HG03432 (cell line): Measurements from ENCODE around the gene WWOX.
A peak's percentile ranks its signal among the peaks of the same experiment; 100 is the strongest.

Source experiments
- ATAC-seq: cut with Tn5 transposase; IDR thresholded peaks from one replicate; pipeline ENCODE4 v1.9.1; 2021; ENCODE audit warnings: mild to moderate bottlenecking, moderate library complexity; ENCODE audit not compliant: unreplicated experiment

Gene WWOX

DNA sequence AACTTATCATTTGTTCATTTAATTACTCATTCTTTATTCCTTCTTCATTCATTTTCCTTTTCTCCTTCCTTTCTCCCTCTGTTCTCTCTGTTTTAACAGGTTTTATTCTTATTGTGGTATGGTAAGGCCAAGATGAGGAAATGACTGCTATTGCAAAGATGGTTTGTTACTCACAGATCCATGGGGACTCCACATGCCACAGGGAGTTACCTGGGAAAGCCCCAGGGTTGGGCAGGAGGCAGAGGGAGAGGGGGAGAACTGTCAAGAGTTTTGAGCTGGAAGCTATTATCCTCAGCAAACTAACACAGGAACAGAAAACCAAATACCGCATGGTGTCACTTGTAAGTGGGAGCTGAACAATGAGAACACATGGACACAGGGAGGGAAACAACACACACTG lies 453.3 kb downstream of the WWOX start:
- no peak for ATAC-seq

DNA sequence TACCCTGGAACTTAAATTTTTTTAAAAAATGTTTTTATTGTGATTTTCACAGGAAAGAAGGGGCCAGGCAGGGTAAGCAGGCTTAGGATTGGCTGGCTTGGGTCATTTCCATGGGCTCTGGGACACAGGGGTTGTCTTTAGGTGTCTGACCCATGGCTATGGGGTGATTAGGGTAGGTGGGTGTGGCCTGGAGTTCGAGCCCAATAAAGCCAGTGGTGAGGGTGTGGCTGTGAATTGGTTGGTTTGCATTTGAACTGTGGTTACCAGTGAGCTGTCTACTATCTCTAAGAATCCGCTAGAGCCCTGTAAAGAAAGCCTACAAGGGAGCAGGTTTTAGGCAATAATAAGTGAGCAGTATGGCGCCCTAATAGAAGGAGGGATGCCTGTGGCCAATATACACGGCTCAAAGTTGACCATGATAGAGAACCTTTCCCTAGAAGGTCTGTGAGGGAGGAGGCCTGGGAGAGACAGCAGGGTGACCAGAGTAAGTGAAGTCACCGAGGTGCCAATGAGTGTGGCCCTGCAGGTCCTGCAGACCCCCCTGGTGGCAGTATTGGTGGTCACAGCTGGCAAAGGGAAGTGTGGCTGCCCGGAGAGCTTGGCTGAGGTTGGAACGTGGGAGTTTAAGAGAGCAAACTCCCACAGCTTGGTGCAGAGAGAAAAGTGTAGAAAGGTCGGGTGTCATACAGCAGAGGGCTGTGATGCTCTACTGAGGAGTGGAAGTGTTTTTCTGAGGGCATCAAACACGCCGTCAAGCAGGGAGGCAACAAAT lies 454.0 kb downstream of the WWOX start:
- no peak for ATAC-seq

DNA sequence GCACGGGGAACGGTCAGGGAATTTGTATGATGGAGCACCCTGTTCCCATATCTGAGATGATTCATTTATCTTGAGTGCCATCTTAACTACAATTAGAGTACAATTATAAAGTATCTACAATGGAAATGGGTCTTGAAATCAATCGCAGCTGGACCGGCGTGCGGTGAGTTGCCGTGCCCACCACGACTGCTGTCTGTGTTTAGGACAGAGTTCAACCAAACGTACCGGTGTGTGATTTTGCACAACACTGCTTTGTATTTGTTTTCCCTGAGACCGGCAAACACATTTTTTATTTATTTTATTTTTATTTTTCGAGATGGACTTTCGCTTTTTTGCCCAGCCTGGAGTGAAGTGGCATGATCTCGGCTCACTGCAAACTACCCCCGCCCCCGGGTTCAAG lies 457.0 kb downstream of the WWOX start:
- no peak for ATAC-seq

DNA sequence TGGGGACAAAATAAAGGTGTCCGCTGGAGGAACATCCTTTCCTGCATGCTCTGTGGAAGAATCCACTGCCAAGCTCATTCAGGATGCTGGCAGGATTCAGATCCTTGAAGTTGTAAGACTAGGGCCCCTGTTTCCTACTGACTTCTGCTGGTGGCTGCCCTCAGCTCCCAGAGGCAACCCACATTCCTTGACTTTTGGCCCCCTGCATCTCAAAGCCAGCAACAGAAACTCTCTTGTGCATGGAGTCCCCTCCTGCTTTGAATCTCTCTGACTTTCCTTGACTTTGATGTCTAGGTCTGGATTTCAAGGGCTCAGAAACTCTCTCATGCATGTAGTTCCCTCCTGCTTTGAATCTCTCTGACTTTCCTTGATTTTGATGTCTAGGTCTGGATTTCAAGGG lies 461.5 kb downstream of the WWOX start:
- no peak for ATAC-seq

DNA sequence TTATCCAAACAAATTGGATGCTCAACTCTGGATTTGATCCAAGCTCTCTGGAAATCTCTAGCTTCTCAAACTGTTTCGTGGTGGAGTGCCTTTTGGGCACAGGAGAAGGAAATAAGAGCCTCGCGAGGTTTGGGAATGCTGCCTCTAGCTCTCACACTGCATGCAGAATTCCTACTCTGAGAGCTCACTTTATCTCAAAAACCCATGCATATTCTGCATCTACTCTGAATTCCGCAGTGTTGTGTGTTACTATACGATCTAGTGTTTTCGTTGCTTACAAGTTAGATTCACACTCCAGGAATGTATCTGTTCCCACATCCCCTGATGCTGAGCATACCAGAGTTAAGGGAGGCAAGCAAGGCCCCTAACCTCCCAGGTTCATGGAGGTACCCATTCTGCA lies 462.7 kb downstream of the WWOX start:
- ATAC-seq = no peak

DNA sequence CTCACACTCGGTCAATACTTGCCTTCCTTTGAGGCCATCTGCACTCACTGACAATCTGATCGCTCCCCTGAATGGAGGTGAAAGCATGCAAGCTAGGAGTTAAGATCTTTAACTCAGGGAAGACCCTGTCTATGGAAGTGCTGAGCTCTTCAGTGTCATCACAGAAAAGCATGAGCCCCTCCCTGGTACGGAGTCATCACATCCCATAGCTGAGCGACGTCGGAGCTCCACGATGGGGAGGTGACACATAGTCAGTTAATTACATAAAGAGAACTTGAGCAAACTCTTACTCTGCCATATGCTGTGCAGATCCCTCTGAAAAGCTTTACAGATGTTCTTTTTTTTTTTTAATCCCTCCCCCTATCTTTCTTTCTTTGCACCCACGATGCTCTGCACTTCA lies 463.2 kb downstream of the WWOX start:
- ATAC-seq = no peak

DNA sequence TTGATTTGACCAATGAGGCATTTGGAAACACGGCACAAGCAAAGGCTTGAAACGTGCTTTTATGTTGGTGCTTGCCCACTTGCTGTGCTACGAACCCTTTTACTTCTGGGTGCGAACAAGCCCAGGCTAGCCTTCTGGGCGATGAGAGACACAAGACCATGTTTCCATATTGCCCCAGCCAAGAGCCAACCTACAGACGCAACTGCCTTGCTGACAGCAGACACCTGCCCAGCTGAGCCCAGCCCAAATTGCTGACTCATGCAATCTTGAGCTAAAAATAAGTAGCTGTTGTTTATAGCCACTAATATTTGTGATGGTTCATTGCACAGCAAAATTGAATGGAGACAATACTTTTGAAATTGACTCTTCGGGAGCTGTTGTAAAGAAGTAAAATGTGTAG lies 464.5 kb downstream of the WWOX start:
- ATAC-seq = no peak

DNA sequence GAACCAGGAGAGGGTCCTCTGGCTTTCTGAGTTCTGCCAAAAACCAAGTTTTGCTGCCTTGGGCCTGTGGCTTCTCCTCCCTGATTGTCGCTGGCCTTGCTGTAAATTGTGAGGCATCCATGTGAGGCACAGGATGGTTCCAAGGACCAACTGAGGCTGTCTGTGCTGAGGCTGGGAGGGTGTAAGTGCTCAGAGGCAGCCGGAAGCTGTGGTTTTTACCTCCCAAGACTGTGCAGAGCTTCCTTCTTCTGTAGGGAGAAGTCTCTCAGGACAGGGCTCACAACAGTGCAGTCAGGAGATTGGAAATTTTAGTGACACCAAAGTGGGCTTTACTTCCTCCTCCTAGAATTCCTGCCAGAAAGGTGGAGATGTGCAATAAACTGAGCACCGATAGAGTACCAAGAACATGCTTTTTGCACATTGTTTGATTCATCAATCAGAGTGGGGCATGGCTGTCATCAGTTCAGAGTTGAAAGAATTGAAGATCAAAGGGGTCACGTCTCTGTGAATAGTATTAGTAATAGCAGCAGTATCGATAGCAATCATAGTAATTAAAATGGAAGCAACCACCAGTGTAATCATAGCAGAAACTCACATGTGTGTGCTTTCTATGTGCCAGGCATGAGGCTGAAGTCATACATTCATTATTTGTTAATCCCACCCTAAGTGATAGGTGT lies 467.1 kb downstream of the WWOX start:
- ATAC-seq = no peak

DNA sequence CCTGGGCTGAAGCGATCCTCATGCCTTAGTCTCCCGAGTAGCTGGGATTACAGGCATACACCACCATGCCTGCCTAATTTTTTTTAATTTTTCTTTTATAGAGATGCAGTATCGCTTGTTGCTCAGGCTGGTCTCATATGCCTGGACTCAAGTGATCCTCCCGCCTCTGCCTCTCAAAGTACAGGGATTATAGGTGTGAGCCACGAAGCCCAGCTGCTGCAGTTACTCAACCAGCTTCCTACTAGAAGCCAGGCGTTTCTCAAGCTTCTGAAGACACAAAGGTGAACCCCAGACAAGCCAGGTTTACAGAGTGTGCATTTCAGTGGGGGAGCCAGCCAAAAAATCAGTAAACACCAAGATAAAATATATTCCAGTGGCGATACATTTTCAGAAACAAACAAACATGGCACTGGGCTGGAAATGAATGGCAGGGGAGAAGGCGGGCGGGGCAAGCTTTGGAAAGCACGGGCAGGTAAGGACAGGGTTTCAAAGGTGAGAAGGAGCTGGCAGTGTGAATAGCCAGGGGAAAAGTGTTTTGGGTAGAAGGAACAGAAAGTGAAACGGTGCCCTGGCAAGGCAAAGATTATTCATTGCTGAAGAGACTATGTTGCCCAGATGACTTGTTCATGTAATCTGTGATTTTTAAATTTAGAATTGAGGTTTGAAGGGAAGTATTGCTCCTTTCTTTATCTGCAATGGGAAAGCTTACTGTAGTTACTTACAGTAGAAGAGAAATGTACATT lies 471.1 kb downstream of the WWOX start:
- peak; percentile 70 for ATAC-seq

DNA sequence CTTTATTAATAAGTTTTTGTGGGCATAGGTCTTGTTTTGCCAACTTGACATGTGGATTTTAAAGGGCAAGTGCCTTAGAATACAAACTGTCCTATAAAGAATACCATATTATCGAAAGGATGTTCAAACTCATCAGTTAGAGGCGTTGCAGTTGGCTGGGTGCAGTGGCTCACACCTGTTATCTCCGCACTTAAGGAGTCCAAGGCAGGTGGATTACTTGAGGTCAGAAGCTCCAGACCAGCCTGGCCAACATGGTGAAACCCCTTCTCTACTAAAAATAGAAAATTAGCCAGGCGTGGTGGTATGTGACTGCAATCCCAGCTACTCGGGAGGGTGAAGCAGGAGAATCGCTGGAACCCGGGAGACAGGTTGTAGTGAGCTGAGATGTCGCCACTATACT lies 472.0 kb downstream of the WWOX start:
- ATAC-seq = no peak

DNA sequence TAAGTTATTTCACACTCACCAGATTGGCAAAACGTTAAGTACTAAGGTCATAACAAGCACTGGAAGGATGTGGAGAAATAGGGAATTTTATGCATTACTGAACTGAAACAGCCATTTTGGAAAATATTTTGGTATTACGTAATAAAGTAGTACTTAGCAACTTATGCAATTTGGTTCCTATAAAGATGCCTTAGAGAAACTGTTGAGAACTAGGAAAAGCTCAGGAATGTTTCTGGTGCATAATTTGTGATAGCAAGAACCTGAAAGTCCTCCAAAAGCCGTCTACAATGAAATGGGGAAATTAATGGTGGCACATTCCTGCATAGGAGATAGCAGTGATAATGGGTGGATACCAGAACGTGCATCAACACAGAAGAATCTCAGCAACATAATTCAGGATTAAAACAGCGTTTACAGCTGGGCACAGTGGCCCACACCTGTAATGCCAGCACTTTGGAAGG lies 472.5 kb downstream of the WWOX start:
- no peak for ATAC-seq

DNA sequence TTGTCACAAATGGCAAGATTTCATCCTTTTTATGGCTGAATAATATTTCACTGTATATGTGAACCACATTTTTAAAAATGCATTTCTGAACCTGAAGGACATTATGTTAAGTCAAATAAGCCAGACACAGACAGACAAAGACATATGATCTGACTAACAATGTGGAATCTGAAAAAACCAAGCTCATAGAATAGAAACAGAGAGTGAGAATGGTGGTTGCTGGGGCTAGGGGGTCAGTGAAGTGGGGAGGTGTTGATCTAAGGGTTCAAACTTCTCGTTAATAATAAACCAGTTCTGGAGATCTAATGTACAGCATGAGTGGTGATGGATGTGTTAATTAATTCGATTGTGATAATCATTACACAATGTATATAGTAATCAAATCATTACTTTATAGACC lies 475.1 kb downstream of the WWOX start:
- ATAC-seq = peak; percentile 66

DNA sequence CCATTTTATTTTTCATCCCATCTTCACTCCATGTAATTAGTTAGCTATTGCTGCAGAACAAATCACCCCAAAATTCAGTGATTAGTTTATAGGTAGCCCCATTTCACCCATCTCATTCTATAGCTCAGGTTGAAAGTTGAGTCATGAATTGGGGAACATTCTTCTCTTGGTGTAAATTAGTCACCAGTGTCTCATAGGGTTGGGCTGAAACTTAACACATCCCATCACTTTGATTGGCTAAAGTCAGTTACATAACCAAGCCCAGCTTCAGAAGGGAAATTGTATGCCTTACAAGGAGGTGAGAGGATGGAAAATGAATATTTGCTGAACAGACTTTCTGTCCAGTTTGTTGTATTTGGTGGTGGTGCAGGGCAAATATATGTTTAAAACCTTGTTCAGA lies 477.5 kb downstream of the WWOX start:
- ATAC-seq = no peak

DNA sequence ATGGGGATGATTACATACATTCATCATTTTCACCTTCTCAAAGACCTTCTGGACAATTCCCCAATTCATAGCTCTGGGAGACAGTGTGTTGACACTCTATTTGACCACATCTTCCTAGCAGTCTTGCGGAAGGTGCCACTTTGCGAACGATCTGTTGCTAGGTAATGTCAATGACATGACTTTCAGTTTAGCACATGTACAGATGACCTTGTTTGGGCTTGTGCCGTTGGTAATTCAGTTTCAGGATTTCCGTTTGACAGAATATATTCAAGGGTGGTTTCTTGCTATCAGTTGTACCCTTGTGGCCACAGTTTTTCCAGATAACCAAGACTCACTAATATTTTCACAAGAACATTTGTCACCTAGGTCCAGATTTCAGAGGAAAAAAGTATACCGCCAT lies 478.2 kb downstream of the WWOX start:
- no peak for ATAC-seq

DNA sequence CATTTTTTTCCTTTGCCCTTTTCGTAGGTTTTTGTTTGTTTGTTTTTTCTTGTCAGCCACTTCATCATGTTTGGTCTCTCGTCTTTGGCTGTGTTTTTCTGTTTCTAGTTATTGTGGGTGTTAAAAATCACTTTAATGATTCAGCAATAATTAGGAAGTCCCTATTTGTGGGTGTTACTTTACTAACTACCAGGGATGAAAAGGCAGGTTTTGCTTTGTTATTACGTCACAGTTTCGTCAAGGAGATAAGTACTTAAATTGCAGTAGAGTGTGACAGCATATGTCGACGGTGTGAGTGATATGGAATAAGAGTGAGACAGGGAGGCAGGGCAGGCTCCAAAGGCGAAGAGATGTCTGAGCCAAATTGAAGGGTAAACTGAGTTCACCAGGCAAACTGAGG lies 479.6 kb downstream of the WWOX start:
- no peak for ATAC-seq

DNA sequence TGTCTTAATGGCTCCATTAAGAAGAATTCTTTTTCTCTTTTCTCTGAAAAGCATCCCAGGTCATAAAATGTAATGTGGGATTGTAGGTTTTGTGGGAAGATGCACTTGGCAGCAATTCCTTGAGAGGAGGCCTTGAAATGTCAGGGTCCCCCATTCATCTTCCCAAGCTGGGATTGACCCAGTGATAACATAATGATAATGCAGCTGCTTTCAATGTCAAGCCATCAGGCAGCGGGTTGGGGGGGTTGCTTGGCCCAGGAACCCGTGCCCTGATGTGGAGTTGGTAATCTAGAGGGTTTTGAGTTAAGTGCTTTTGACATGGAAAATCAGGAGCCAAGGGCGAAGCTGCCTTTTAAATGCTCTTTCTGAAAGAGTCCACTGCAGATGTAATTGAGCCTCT lies 484.0 kb downstream of the WWOX start:
- no peak for ATAC-seq

DNA sequence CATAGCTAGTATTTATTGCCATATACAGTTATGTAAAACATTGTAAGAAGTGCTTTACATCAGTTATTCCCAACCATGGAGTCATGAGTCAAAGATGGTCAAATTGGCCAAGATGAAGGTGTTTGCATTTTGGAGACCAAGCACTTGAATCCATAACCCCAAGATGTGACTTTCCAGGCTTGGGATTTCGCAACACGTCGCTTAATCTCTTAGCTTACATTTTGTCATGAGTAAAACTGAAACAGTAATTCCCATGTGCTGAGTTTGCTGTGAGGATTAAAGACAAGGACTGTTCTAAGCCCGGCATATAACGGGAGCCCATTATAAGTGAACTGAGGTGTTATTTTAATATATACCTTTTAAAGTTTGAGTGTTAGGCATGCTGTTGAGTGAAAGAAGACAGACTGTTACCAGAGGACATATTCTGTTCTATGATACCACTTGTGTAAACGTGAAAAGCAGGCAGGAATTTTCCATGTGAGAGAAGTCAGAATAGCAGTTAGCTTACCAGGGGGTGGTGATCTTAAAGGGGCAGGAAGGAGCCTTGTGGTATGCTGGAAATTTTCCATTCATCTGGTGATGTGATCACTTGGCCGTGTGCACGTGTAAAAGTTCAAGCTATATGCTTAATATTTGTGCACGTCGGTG lies 484.9 kb downstream of the WWOX start:
- ATAC-seq = no peak

DNA sequence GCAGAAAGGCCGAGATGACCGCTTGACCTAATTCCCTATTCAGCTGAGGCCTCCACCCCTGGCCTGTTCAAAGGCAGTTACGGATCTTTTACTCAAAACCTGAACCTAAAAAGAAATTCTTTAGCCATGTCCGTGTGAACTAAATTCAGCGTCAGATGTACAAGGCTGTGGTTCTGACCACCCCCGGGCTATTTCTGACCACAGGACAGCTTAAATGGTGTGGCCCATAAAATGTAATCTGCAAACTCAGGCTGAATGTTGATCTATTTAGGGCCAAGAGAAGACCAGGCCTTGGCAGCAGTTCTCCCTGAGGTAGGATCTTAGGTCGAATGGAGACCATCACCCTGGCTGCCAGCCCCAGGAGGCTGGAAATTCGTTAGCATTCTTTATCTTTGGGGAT lies 485.5 kb downstream of the WWOX start:
- ATAC-seq = no peak

DNA sequence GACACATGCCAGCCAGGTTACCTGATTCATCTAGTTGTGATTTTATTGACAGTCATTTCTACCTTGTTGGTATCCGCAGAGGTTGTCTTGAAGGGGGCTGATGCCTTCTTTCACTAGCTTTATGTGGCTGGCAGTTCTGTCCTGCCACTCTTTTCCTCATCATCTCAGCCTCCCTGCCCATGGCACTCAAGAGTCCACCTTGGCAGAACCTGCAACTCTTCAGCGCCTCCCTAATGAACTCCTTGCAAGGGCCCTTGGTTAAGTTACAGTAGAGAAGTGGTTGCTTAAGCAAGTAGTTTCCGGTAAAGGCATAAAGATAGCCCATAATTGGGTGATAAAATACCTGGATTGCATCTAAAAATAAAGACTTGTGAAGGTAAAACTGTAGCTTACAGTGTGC lies 489.9 kb downstream of the WWOX start:
- ATAC-seq = no peak

DNA sequence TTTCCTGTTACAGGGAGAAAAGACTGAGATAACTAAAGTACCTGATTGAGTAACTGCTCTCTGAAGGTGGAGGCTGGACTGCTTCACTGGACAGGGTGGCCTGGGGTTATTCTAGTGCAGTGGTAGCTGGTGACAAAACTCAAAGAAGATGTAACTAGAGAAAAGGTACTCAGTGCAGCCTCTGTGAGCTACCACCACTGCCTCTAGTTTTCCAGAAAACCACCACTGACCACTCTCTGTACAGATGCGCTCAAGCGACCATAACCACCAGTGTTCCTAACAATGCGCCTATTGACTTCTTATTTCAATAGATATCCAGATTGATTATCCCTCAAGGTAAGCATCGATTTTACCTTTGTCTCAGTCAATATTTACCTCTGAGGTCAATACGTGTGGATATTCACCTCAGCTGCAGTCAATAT lies 492.2 kb downstream of the WWOX start:
- ATAC-seq = no peak

DNA sequence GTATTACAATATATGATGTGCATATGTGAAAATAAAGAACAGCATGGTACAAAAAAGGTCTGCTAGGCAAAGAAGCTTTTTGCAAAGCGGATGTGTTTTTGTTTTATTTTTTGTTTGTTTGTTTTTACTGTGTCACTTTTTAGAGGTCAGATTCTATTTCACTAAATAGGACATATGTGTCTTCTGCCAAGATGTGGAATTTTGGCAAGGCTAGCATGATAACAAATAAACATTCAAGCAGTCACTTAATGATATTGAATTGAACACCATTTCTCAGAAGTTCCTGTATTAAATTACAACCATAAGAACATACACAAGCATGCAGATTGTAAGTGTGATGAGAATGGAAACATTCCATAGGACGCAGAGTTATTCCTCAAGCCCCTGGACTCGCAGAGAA lies 492.7 kb downstream of the WWOX start:
- no peak for ATAC-seq
